ENCODE results near the gene KREMEN1.

Gene KREMEN1

DNA sequence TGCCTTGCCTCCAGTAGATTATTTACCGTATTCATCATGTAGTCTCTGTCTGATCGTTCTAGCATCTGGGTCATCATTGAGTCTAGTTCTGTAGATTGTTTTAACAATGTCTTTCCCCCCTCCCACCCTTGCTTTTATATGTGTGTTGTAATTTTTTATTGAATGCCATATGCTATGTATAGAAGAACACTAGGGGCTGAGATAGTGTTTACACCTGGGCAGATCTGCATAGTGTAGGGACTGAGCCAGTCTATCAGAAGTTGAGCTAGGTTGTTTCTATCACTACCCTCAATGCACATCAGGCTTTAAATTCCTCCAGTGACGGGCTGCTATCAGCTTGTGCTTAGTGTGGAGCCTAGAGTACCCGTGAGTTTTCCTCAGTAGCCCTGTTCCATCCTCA, 61.6 kb downstream of the KREMEN1 start:
- no peak for DNase-seq

DNA sequence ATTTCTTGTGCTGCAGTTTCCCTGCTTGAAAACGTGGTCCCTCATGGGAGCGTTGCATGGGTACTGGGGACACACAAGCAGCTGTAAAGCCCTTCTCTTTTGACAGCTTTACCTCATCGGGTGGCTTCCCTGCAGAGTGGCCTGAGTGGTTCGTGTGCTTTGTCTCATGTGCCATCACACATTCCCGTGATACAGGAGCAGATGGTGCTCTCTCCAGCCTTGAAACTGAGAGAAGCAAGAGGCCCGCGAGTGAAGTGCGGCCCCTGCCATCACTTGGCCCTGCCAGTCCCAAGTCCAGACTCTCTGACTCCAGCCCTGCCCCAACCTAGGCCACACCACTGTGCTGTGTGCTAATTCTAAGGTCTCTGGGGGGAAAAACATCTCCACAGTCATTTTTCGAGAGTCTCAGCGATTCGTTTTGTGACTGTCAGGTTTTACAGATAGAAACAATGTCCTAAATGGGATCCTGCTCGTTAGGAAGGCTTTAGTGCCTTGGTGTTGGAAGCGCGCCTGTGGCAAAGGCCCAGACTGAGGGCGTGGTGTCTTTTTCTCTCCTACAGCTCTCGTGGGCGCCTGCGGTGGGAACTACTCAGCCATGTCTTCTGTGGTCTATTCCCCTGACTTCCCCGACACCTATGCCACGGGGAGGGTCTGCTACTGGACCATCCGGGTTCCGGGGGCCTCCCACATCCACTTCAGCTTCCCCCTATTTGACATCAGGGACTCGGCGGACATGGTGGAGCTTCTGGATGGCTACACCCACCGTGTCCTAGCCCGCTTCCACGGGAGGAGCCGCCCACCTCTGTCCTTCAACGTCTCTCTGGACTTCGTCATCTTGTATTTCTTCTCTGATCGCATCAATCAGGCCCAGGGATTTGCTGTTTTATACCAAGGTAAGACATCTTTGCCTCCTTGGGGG, 64.2 kb downstream of the KREMEN1 start:
- no peak for DNase-seq

DNA sequence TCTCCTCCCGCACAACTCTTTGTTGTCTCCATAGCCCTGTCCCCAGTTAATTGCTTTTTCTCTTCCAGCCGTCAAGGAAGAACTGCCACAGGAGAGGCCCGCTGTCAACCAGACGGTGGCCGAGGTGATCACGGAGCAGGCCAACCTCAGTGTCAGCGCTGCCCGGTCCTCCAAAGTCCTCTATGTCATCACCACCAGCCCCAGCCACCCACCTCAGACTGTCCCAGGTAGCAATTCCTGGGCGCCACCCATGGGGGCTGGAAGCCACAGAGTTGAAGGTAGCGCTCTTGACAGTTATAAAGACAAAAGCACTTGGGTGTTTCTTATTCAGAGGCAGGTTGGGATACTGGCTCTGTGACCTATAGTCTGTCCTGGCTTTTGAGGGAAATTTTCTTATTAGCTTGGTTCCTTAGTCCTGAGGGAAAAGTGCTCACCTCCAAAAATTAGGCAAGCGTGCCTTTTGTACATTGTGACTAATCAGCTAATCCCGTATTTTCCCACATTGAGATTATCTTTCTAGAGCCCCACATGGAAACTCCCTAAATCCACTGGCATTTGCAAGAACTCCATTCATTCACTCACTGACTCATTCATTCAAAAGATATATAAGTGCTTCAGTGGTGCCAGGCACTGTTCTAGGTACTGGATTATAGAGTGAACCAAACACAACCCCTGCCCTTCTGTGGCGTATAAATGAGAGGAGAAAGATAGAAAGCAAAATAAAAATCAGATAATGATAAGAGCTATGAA, 65.9 kb downstream of the KREMEN1 start:
- no peak for DNase-seq

DNA sequence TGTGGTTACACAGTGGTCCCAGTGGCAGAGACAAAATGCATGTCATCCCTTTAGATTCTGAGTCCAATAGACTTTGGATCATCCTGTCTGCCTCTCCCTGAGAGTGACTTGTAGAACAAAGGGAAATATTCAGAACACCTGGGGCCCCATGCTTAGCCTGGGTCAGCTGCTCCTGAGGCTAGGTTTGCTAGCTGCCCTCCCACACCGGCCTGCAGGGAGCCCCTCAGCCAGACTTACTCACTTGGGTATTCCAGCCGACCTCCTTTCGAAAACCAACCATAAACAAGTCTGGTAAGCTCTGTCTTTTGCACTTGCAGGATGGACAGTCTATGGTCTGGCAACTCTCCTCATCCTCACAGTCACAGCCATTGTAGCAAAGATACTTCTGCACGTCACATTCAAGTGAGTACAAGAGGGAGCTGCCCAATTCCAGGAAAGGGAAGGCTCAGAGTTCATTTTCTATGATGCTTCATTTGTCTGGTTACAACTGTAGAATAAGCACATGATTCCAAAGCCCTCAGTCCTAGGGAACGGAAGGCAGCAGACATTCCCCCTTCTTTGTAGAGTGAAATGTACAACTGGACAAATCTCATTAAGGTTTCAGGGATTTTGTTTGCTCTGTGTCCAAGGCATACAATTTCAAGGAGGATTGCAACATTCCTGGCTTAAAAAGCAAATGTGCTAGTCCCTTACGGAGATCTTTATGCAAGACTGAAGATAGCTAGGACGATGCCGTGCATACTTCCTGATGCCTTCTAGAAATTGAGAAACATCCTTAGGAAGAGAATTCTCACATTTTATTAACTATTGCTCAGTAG, 67.3 kb downstream of the KREMEN1 start:
- DNase-seq, result no peak

DNA sequence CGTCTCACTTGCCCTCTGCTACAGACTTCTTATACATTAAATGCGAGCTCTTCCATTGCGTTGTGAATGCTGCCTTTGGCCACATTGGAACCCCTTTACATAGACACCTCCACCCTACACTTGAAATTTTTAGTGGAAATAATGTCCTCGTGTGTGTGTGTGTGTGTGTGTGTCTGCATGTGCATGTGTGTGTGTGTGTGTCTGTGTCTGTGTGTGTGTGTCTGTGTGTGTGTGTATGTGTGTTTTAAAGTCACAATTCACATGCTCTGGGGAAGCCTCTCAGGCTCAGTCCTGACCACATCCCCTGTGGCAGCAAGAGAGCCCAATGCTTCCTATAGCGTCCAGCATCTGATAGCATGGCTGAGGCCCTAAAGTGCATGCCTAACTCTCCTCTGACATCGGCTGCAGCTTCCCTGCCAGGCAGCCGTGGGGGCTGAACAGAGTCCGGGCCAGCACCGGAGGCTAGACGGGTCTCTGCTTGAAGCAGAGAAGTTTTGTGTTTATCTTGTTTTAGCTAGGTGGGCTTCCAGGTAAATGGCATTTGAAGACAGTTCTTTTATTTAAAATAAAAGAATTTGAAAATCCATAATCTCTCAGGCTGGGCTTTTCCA, 68.3 kb downstream of the KREMEN1 start:
- no peak for DNase-seq

DNA sequence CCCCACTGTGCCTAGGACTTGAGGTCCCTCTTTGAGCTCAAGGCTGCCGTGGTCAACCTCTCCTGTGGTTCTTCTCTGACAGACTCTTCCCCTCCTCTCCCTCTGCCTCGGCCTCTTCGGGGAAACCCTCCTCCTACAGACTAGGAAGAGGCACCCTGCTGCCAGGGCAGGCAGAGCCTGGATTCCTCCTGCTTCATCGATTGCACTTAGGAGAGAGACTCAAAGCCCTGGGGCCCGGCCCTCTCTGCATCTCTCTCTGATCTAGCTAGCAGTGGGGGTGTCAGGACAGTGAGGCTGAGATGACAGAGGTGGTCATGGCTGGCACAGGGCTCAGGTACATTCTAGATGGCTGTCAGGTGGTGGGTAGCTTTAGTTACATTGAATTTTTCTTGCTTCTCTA, 69.3 kb downstream of the KREMEN1 start:
- no peak for DNase-seq

DNA sequence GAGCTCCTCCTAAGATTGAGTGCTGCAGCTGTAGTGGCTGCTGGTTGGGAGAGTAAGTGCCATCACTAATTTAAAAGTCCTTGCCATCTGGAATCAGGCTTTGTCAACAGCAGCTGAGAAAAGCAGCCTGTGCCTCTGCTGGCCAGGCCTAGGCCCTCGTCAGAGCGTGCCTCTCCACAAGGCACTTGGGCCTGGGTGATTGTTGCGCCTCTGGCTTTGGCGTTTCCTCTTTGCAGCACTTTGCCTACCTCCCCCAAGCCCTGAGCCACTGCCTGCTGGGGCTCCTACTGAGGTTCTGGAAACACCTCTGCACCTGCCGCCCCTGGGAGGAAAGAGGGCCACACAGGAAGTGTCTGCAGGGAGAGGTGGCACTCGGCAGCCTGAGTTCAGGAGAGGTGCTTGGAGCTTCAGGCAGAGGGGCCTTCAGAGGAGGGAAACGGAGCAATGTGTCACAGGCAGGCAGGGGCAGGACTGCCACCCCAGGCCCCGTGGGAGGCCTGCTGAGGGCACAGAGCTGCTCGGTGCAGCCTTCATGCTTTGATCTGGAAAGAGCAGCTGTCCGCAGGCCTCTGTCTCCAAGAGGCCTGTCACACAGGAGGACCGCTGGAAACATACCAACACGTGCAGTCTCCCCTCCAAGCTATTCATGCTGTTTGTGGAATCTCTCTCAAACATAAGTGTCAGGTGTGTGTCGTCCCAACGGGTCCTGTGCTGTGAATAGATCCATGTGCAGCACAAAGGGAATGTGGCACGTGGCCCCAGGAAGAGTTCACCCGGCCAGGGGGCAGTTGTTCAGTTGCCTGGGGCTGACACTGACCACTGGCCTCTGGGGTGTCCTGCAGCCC, 71.3 kb downstream of the KREMEN1 start:
- DNase-seq, result peak; percentile 28

DNA sequence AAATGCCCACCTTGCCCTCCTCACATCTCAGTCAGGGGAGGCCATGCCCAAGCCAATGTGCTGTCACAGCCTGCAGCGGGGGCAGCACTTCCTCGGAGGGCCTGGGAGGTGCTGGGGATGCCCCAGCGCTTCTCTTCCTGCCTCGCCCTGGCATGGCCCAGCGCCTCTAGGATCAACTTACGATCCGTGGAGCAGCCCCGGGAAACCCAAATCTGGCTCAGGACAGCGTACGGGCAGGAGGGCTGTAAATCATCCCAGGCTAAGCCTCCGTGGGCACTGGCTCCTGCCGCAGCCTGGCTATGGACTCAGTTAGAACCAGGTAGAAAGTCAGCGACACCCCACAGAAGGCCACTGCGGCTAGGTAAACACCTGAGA, 71.9 kb downstream of the KREMEN1 start:
- DNase-seq, result no peak

DNA sequence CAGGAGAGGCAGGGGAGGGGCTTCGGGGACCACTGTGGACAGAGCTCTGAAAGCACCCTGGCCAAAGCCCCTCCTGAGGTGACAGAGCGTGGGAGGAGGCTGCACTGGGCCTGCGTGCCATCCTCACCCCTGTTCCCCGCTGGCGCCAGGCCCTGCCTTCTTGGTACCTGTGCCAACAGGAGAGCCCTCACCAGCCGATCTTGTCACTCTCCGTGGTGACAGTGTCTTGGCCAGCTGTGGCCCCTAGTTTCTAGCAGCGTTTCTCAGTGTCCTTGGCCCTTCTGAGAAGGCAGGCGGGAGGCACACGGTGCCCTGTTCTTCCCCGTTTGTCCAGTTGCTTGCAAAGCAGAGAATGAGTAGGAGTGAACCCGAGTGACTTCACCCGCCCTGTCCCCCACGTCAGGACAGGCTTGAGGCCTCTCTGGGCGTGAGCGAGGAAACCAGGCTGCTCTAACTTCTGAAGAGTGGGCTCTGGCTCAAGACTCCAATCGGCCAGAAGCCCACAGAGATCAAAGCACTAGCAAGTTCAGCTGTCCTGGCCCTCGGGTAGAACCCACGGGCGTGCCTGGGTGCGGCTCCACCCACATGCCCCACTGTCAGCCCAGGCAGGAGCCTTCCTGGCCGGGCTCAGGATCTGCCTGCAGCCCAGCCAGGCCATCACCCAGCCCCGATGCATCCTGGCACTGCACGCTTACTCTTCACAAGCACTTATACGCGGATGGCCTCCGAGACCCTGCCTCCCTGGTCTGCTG, 72.7 kb downstream of the KREMEN1 start:
- no peak for DNase-seq

DNA sequence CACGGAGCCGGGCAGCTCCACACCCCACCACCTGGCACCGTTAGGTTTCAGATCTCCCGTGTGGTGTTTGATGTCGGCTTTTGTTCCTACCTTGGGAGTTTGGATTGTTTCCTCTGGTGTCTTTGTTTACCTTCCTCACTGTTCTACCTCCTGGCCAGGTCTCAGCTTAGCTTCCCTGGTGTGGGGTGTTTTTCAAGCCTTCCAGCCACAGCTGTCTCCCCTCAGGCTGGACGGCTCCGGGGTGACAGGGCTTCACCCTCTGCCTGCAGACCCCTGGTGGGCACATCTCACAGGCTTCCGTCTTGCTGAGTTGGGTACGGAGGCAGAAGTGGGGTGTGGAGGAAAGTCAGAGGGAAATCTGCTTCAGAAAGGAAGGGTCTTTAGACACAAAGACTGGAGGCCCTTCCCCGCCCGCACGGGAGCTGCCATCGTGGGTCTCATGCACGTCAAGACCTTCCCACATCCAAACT, 73.3 kb downstream of the KREMEN1 start:
- no peak for DNase-seq

DNA sequence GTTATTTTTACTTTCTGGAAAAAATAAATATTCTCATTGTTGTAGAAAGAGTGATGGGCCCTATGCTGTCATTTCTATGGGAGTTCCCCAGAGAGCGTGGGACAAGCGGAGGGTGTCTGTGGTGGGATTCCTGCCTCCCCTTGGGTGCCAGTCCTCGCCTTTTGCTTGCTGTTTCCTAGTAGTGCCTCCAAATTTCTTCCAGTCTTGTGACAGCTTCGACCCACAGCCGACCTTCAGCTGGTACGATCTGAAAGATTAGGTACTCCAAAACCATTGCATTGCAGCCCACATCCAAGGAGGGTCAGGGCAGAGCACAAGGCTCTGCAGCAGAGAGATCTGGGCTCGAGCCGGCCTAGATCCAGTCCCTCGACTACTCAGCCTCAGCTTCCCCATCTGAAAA, 73.9 kb downstream of the KREMEN1 start:
- no peak for DNase-seq

DNA sequence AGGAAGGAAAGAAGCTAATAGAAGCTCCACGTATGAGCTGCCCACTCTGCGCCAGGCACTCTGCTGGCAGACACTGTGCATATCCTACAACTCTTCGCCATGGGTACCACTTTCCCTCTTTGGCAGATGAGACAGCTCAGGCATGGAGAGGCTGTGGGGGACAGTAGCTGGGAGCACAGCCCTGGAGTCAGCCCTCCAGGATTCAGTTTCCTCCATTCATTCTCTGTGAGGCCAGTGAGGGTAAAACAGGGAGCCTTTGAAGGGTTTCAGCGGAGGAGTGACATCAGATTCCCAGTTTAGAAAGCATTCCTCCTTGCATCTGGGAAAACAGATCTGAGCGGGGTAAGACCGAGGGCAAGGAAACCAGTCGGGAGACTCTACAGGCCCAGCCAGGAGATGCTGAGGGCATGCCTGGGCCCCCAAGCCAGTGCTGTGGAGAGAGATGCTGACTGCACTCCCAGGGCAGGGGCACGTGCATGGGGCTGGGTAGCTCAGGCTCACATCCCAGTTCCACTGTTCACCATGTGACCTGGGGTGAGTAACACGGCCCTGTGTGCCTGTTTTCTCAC, 74.6 kb downstream of the KREMEN1 start:
- no peak for DNase-seq

DNA sequence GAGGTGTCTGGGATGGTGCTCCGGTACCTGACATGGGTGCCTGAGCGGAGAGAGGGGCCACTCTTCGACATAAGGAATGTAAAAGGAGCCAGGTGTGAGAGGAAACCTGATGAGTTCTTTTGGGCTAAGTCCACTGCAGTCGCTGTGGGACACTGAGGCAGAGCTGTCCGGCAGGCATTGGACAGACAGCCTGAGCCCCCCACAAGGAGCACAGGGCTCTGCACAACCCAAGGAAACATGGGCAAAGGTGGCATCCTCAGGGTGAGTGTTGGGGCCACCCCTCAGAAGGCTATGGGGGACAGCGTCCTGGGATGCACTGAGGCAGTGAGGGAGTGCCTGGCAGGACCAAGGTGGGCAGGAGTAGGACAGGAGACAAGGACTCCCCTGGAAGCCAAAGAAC, 75.2 kb downstream of the KREMEN1 start:
- no peak for DNase-seq

DNA sequence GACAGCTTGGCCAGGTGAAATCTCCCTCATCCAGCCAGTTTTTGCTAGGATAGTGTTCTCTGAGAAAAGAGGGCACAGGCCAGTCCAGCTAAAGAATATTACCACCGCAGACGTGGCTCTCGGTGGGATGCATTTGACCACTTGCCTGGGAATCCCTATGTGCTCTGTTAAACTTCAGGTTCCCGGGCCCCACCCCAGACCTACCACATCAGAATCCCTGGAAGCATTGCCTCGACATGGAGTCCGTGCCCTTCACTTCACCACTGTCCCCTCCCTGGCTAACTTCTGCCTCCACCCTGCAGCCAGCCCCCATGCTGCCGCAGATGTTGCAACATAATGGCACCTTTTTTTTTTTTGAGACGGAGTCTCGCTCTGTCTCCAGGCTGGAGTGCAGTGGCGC, 76.0 kb downstream of the KREMEN1 start:
- DNase-seq, result no peak

DNA sequence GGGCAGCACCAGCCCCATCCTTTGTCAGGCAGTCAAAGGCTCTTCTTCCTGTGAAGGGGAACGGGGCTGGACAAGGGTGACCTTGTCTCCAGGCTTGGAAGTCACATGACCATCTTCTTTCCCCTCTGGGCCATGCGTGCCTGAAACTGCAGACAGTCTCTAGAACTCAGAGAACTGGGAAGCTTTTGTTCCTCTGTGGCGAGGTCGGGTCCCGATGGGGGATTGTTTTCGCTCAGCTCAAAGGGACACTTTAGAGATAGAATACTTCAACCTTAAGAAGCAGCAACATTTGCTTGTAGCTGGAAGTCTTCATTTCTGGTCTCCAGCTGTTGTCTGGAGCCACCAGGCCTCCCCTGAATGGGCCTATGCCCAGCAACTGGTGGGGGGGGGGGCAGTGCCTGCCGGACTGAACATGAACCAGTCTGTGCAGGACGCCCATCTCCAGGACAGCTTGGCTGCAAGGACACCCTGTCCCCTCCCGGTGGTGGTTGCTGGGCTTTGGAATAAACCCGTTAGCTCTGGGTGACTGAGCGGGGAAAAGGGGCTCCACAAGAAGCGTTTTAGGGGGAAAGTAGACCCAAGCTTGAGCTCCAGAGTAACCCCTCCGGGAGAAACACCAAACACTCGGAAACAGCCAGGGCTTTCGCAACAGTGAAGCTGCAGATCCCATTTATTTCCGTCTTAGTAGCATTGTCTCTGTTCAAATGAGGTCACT, 77.2 kb downstream of the KREMEN1 start:
- DNase-seq, result no peak

DNA sequence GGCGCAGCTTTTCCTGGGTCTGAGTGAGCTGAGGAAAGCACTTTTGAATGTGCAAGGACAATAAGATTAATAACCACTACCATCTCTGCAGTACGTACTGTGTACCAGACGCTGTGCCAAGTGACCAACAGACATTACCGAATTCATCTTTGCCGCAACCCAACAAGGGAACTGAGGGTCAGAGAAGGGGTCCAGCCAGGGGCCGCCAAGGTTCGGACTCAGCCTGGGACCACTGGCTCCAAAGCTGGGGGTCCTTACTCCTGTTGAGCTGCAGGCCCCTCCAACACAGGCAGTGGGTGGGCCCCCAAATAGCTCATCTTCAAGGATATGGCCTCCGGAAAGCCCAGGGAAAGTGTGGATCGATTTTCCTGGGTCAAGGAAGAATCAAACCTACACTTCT, 77.9 kb downstream of the KREMEN1 start:
- no peak for DNase-seq

DNA sequence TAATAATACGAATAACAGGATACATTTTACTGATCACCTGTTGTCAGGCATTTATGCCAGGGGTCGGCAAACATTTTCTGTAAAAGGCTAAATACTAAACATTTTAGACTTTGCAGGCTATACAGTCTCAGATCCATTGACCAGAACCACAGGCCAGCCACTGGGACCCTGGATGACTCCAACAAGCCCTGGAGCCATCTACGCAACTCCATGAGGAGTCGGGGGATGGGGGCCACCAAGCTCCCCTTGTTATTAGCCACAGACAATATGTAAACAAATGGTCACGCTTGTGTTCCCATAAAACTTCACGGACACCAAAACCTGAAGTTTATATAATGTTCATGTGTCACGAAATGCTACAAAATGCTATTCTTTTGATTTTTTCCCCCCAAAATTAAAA, 78.5 kb downstream of the KREMEN1 start:
- no peak for DNase-seq

DNA sequence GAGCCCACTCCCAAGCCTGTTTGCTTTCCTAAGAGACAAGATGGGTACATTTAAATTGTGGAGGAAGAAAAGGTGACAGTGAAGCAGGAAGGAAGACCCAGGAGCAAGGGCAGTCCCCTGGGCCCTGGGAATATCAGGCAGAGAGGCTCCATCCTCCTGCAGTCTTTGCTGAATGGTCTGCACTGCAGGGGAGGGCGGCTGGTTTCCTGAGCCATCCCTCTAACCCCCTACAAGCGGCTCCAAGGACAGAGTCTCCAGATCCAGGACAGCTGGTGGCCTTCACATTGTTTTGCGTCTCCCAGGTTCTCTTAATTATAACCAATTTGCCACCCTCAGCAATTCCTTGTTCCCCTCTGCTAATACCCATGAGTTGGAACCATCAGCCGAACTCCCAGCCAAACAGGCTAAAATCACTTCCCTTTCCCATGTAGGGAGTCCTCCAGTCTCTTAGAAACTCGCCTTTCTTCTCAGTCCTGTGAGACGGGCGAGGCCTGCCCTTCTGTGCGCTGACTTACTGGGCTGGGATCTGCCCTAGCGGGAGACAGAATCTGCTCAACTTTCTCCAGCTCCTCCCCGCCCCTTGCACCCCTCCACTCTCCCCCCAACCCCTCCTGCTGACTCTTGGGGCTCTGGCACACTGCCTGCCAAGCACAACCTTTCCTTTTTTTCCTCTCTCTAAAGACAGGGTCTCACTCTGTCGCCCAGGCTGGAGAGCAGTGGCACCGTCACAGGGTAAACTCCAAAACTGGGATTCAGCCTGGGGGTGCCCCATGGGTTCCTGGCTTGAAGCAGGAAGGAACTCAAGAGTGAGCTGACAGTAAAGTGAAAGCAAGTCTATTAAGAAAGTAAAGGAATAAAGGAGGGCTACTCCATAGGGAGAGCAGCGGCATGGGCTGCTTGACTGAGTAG, 79.5 kb downstream of the KREMEN1 start:
- no peak for DNase-seq
